ENCODE measurements around the gene PCDHGA1.
"Not testable (repeated sequence)": the region's sequence is repeated elsewhere in the genome, so short reads cannot be mapped to it uniquely, and the experiment has no call there.

PCDHGA1 gene

GRCh38 chr5:141383345-141383744 is 53.0 kb downstream of the PCDHGA1 start:
- no peak for DNase-seq

- no peak for DNase-seq
Observed at GRCh38 chr5:141384471-141385267, 54.4 kb downstream of the PCDHGA1 start.

GRCh38 chr5:141387557-141388311 is 57.4 kb downstream of the PCDHGA1 start, which contains the start of gene PCDHGB4:
PCDHGB4 (plus strand) TSS chr5:141387698; CDS start chr5:141387885, 187 bp downstream.
- peak; percentile 7 for DNase-seq

GRCh38 chr5:141388661-141389060 is 58.3 kb downstream of the PCDHGA1 start:
- DNase-seq = no peak

GRCh38 chr5:141389153-141390042 is 59.1 kb downstream of the PCDHGA1 start:
- DNase-seq = no peak

DNA sequence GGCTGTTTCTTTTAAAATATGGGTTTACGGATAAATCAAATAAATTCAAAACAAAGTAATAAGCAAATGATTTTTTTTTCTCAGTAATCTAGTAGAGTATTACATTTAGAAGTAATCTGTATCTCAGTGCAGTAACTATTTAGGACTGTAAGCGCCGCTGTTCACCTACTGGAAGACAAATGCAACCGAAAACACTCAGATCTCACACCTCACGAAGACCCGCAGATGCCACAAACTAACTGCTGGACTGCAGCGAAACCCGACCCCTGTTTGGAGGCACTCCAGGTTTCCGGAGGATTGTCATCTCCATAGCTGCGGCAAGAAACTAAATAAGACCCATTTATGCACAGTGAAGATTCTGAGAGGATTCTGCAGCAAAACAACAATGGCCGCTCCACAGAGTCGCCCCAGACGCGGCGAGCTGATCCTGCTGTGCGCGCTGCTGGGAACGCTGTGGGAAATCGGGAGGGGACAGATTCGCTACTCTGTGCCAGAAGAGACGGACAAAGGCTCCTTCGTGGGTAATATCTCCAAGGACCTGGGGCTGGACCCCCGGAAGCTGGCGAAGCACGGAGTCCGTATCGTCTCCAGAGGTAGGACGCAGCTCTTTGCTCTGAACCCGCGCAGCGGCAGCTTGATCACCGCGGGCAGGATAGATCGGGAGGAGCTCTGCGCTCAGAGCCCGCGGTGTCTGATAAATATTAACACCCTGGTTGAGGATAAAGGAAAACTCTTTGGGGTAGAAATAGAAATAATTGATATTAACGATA is 62.3 kb downstream of the PCDHGA1 start, which contains the start of gene PCDHGA8:
Gene PCDHGA8, plus strand, starts transcription at position 205 of the 770 bp plus-strand sequence. Its CDS starts 181 bp downstream, at position 386.
- DNase-seq = no peak

GRCh38 chr5:141393267-141393666 is 63.0 kb downstream of the PCDHGA1 start:
- DNase-seq = no peak

DNA sequence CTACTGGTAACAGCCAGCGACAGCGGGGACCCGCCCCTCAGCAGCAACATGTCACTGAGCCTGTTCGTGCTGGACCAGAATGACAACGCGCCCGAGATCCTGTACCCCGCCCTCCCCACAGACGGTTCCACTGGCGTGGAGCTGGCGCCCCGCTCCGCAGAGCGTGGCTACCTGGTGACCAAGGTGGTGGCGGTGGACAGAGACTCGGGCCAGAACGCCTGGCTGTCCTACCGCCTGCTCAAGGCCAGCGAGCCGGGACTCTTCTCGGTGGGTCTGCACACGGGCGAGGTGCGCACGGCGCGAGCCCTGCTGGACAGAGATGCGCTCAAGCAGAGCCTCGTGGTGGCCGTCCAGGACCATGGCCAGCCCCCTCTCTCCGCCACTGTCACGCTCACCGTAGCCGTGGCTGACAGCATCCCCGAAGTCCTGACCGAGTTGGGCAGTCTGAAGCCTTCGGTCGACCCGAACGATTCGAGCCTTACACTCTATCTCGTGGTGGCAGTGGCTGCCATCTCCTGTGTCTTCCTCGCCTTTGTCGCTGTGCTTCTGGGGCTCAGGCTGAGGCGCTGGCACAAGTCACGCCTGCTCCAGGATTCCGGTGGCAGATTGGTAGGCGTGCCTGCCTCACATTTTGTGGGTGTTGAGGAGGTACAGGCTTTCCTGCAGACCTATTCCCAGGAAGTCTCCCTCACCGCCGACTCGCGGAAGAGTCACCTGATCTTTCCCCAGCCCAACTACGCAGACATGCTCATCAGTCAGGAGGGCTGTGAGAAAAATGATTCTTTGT is 64.3 kb downstream of the PCDHGA1 start:
- not testable (repeated sequence) for DNase-seq

DNA sequence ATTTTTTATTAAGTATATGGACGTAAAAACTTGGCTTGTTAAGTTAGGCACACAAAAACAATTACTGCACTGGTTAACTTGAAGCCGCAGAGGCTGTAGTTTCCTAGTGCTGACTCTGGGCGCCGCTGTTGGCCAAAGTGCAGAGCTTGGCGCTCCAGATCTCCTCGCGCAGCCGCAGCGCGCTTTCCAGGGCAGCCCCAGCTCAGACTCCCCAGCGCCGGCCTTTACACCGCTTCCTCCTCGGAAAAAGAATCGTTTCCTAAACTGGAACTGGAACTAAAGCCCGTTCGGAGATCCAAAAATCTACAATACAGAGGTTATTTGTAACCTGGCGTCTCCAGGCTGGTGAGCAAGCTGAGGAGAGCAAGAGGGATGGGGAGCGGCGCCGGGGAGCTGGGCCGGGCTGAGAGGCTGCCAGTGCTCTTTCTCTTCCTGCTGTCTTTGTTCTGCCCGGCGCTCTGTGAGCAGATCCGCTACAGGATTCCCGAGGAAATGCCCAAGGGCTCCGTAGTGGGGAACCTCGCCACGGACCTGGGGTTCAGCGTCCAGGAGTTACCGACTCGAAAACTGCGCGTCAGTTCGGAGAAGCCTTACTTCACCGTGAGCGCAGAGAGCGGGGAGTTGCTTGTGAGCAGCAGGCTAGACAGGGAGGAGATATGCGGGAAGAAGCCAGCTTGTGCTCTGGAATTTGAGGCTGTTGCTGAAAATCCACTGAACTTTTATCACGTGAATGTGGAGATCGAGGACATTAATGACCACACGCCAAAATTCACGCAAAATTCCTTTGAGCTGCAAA is 67.6 kb downstream of the PCDHGA1 start, which contains the start of gene PCDHGB5:
Gene PCDHGB5, plus strand, starts transcription at position 192 of the 796 bp plus-strand sequence. Its CDS starts 181 bp downstream, at position 373.
- not testable (repeated sequence) for DNase-seq

DNA sequence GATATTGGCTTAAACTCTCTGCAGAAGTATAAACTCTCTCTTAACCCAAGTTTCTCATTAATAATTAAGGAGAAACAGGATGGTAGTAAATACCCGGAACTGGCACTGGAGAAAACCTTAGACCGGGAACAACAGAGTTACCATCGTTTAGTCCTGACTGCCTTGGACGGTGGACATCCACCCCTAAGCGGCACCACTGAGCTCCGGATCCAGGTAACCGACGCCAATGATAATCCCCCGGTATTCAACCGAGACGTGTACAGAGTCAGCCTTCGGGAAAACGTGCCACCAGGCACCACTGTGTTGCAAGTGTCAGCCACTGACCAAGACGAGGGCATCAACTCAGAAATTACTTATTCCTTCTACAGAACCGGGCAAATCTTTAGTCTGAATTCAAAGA is 68.3 kb downstream of the PCDHGA1 start:
- no peak for DNase-seq

GRCh38 chr5:141399555-141400258 is 69.4 kb downstream of the PCDHGA1 start:
- no peak for DNase-seq

DNA sequence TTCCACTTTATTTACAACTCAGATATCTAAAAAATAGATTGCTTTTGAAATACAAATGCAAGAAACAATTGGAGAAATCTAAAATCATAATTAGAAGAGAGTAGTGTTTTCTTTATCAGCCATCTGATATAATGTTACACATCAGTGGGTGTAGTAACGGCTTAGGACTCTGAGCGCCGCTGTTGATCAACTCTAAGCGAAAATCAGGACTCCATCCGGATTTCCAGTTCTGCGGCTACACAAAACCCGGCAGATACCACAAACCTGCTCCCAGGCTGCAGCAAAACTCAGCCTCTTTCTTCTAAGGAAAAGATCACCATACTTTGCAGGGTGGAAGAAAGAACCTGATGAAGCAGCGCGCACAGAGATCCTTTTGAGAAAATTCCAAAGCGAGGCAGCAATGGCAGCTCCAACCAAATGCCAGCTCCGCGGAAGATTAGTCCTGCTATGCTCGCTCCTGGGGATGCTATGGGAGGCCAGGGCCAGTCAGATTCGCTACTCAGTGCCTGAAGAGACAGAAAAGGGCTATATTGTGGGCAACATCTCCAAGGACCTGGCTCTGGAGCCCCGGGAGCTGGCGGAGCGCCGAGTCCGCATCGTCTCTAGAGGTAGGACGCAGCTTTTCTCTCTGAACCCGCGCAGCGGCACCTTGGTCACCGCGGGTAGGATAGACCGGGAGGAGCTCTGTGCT is 72.4 kb downstream of the PCDHGA1 start, which contains the start of gene PCDHGA9:
Gene PCDHGA9, plus strand, starts transcription at position 226 of the 691 bp plus-strand sequence. Its CDS starts 175 bp downstream, at position 401.
- peak; percentile 32 for DNase-seq

DNA sequence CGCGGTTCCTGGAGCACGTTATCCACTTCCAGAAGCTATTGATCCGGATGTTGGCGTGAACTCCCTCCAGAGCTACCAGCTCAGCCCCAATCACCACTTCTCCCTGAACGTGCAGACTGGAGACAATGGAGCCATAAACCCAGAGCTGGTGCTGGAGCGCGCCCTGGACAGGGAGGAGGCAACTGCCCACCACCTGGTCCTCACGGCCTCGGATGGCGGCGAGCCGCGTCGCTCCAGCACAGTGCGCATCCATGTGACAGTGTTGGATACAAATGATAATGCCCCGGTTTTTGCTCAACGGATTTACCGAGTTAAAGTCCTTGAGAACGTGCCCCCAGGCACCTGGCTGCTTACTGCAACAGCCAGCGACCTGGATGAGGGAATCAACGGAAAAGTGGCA is 73.1 kb downstream of the PCDHGA1 start:
- no peak for DNase-seq

DNA sequence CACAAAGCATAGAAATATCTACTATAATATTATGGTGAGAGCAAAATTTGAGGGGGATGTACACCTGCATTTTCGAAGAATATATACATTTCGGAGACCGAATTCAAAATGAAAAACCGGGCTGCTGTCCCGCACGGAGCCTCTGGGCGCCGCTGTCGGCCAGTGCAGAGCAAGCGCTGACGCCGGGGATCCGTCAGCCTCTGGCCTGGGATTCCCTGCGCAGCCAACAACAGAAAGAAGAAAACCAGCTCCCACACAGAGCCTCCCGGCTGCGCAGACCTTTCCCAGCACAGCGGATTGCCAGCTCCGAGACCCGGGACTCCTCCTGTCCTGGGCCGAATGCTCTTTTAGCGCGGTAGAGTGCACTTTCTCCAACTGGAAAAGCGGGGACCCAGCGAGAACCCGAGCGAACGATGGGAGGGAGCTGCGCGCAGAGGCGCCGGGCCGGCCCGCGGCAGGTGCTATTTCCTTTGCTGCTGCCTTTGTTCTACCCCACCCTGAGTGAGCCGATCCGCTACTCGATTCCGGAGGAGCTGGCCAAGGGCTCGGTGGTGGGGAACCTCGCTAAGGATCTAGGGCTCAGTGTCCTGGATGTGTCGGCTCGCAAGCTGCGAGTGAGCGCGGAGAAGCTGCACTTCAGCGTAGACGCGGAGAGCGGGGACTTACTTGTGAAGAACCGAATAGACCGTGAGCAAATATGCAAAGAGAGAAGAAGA is 77.6 kb downstream of the PCDHGA1 start, which contains the start of gene PCDHGB6:
Gene PCDHGB6, plus strand, starts transcription at position 232 of the 716 bp plus-strand sequence. Its CDS starts 182 bp downstream, at position 414.
- peak; percentile 52 for DNase-seq

GRCh38 chr5:141409598-141410306 is 79.4 kb downstream of the PCDHGA1 start:
- DNase-seq = no peak

DNA sequence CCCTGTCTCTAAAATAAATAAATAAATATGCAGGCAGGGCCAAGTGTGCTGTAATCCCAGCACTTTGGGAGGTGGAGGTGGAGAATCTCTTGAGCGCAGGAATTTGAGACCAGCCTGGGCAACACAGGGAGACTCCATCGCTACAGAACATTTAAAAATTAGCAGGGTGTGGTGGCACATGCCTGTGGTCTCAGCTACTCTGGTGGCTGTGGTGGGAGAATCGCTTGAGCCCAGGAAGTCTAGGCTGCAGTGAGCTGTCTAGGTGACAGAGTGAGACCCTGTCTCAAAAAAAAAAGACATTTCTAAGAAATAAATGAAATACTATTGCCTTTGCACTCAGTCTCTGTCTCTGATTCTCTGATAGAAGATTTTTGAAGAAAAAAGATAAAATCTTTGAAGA is 81.3 kb downstream of the PCDHGA1 start:
- DNase-seq = no peak
